Liver (tissue), 3 donors: ENCODE results near the gene EXOG.

Source experiments
- EGR1 ChIP-seq, 2 donors: IDR thresholded peaks; 2 replicates each; pipeline ENCODE4 v1.6.1; 2016 to 2018; ENCODE audit warnings: antibody characterized with exemption in 2 of 2, low read depth in 2 of 2
- FOXA1 ChIP-seq: IDR thresholded peaks from 2 replicates; pipeline ENCODE4 v1.6.1; 2016; ENCODE audit warnings: antibody characterized with exemption
- GABPA ChIP-seq, 2 donors: IDR thresholded peaks in 1 of 2; conservative IDR thresholded peaks in 1 of 2; 2 replicates each; pipeline ENCODE4 v1.6.1; 2016; ENCODE audit warnings: antibody characterized with exemption in 2 of 2, mild to moderate bottlenecking in 1 of 2, moderate library complexity in 1 of 2
- JUND ChIP-seq, 2 donors: IDR thresholded peaks; 2 replicates each; pipeline ENCODE4 v1.6.1; 2016; ENCODE audit warnings: antibody characterized with exemption in 2 of 2
- RAD21 ChIP-seq, 2 donors: IDR thresholded peaks; 2 replicates each; pipeline ENCODE4 v1.6.1; 2016; ENCODE audit warnings: antibody characterized with exemption in 2 of 2, mild to moderate bottlenecking in 2 of 2
- RXRA ChIP-seq, 2 donors: IDR thresholded peaks; 2 replicates each; pipeline ENCODE4 v1.6.1; 2017 to 2018; ENCODE audit warnings: antibody characterized with exemption in 2 of 2, mild to moderate bottlenecking in 1 of 2
- SP1 ChIP-seq: IDR thresholded peaks from 2 replicates; pipeline ENCODE4 v1.6.1; 2018; ENCODE audit warnings: antibody characterized with exemption, mild to moderate bottlenecking
- TAF1 ChIP-seq: conservative IDR thresholded peaks from 2 replicates; pipeline ENCODE4 v1.6.1; 2016; ENCODE audit warnings: antibody characterized with exemption, mild to moderate bottlenecking
- TF ChIP-seq, protein P1 (sequence below): IDR thresholded peaks from 2 replicates; pipeline ENCODE4 v1.6.1; 2016; ENCODE audit warnings: antibody characterized with exemption
- TF ChIP-seq, protein P2 (sequence below): fragments of 150-350 bp; IDR thresholded peaks from 2 replicates; pipeline ENCODE4 v1.5.1; 2017; ENCODE audit warnings: improper control_type of control experiment, low read depth, low read length; ENCODE audit not compliant: missing input control
- TF ChIP-seq, protein P3 (sequence below): IDR thresholded peaks from 2 replicates; pipeline ENCODE4 v1.6.1; 2016; ENCODE audit warnings: antibody characterized with exemption, mild to moderate bottlenecking
- TF ChIP-seq, protein P4 (sequence below): IDR thresholded peaks from 2 replicates; pipeline ENCODE4 v1.6.1; 2016; ENCODE audit warnings: antibody characterized with exemption
- TF ChIP-seq, protein P5 (sequence below): IDR thresholded peaks from 2 replicates; pipeline ENCODE4 v1.6.1; 2016; ENCODE audit warnings: antibody characterized with exemption
- donor health status: healthy.
- donor health status: healthy.

DNA sequence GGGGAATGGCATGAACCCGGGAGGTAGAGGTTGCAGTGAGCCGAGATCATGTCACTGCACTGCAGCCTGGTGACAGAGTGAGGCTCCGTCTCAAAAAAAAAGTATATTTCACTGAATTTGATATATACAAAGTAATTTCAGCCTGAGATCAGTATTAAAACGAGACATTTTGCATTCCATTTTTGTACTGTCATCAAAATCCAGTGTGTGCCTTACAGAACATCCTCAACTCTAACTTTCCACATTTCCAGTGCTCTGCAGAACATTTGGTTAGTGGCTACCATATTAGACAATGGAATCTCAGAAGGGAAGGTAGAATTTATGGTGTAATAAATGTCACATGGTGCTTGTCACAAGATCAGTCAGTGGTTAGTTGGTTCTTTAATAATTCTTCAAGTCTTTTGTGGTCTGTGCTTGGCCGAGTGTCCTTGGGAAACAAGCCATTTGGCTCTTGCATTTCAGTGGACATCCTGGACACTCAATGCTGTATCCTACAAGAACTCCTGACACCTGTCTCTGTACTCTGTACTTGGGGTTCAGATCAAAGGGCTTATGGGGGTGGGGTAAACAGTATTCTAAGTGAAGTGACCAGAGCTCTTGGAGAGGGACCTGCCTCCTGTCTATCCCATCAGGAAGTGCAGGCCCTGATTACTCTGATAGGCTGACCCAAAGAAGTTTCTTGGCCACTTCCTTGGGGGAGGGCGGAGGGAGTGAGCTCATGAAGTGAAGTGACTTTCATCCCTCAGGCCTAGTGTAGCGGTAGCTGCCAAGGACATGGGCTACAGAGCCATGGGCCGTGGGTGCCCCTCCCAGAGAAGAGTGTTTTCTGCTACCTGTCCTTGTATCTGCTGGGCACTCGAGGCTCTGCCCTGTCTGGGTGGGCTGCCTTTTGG is 38.8 kb upstream of the EXOG start:
- TF ChIP-seq, protein P1, sequence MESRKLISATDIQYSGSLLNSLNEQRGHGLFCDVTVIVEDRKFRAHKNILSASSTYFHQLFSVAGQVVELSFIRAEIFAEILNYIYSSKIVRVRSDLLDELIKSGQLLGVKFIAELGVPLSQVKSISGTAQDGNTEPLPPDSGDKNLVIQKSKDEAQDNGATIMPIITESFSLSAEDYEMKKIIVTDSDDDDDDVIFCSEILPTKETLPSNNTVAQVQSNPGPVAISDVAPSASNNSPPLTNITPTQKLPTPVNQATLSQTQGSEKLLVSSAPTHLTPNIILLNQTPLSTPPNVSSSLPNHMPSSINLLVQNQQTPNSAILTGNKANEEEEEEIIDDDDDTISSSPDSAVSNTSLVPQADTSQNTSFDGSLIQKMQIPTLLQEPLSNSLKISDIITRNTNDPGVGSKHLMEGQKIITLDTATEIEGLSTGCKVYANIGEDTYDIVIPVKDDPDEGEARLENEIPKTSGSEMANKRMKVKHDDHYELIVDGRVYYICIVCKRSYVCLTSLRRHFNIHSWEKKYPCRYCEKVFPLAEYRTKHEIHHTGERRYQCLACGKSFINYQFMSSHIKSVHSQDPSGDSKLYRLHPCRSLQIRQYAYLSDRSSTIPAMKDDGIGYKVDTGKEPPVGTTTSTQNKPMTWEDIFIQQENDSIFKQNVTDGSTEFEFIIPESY, result no peak
- TF ChIP-seq, protein P2, sequence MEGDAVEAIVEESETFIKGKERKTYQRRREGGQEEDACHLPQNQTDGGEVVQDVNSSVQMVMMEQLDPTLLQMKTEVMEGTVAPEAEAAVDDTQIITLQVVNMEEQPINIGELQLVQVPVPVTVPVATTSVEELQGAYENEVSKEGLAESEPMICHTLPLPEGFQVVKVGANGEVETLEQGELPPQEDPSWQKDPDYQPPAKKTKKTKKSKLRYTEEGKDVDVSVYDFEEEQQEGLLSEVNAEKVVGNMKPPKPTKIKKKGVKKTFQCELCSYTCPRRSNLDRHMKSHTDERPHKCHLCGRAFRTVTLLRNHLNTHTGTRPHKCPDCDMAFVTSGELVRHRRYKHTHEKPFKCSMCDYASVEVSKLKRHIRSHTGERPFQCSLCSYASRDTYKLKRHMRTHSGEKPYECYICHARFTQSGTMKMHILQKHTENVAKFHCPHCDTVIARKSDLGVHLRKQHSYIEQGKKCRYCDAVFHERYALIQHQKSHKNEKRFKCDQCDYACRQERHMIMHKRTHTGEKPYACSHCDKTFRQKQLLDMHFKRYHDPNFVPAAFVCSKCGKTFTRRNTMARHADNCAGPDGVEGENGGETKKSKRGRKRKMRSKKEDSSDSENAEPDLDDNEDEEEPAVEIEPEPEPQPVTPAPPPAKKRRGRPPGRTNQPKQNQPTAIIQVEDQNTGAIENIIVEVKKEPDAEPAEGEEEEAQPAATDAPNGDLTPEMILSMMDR, result no peak
- TF ChIP-seq RAD21 (IDR thresholded peaks at IDR 0.05) (no peak), TAF1 (no peak), FOXA1 (no peak), JUND (IDR thresholded peaks at IDR 0.05) (no peak), EGR1 (IDR thresholded peaks at IDR 0.05; ENCODE audit: low read depth in 2 of 2) (no peak), RXRA (IDR thresholded peaks at IDR 0.05) (no peak), SP1 (no peak), GABPA (IDR thresholded peaks at IDR 0.05 in 1 of 2, conservative IDR thresholded peaks at IDR 0.05 in 1 of 2) (no peak)
- TF ChIP-seq, protein P3, sequence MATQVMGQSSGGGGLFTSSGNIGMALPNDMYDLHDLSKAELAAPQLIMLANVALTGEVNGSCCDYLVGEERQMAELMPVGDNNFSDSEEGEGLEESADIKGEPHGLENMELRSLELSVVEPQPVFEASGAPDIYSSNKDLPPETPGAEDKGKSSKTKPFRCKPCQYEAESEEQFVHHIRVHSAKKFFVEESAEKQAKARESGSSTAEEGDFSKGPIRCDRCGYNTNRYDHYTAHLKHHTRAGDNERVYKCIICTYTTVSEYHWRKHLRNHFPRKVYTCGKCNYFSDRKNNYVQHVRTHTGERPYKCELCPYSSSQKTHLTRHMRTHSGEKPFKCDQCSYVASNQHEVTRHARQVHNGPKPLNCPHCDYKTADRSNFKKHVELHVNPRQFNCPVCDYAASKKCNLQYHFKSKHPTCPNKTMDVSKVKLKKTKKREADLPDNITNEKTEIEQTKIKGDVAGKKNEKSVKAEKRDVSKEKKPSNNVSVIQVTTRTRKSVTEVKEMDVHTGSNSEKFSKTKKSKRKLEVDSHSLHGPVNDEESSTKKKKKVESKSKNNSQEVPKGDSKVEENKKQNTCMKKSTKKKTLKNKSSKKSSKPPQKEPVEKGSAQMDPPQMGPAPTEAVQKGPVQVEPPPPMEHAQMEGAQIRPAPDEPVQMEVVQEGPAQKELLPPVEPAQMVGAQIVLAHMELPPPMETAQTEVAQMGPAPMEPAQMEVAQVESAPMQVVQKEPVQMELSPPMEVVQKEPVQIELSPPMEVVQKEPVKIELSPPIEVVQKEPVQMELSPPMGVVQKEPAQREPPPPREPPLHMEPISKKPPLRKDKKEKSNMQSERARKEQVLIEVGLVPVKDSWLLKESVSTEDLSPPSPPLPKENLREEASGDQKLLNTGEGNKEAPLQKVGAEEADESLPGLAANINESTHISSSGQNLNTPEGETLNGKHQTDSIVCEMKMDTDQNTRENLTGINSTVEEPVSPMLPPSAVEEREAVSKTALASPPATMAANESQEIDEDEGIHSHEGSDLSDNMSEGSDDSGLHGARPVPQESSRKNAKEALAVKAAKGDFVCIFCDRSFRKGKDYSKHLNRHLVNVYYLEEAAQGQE, result no peak
- TF ChIP-seq, protein P4, sequence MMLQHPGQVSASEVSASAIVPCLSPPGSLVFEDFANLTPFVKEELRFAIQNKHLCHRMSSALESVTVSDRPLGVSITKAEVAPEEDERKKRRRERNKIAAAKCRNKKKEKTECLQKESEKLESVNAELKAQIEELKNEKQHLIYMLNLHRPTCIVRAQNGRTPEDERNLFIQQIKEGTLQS, result no peak
- TF ChIP-seq, protein P5, sequence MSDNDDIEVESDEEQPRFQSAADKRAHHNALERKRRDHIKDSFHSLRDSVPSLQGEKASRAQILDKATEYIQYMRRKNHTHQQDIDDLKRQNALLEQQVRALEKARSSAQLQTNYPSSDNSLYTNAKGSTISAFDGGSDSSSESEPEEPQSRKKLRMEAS, result no peak
